IMR-90 (cell line): Measurements from ENCODE around the gene PDCD11.

Experiments used
- MAFK ChIP-seq: IDR thresholded peaks from 2 replicates; pipeline ENCODE4 v1.6.1; 2012; ENCODE audit warnings: low read depth, low read length, improper control_type of control experiment
- POLR2A ChIP-seq: IDR thresholded peaks from 2 replicates; pipeline ENCODE4 v1.6.1; 2012; ENCODE audit warnings: mild to moderate bottlenecking, low read depth, low read length
- RAD21 ChIP-seq: IDR thresholded peaks from 2 replicates; pipeline ENCODE4 v1.6.1; 2012; ENCODE audit warnings: low read length, improper control_type of control experiment
- RCOR1 ChIP-seq: IDR thresholded peaks from 2 replicates; pipeline ENCODE4 v1.6.1; 2012; ENCODE audit warnings: mild to moderate bottlenecking, low read length, improper control_type of control experiment; ENCODE audit not compliant: insufficient replicate concordance
- RFX5 ChIP-seq: IDR thresholded peaks from 2 replicates; pipeline ENCODE4 v1.8.0; 2012; ENCODE audit warnings: low read depth, mild to moderate bottlenecking, low read length, moderate library complexity
- SMC3 ChIP-seq: fragments of 150-350 bp; IDR thresholded peaks from 2 replicates; pipeline ENCODE4 v1.6.1; 2016; ENCODE audit warnings: low read depth, mild to moderate bottlenecking, antibody characterized with exemption, low read length, moderate library complexity
- TF ChIP-seq, protein P1 (sequence below): conservative IDR thresholded peaks from 2 replicates; pipeline ENCODE4 v1.5.1; 2012; ENCODE audit warnings: mild to moderate bottlenecking, low read depth, low read length, improper control_type of control experiment

GRCh38 chr10:103350517-103351260 is 45.7 kb upstream of the PDCD11 start, which contains the start of gene PCGF6:
- TF ChIP-seq, protein P1, sequence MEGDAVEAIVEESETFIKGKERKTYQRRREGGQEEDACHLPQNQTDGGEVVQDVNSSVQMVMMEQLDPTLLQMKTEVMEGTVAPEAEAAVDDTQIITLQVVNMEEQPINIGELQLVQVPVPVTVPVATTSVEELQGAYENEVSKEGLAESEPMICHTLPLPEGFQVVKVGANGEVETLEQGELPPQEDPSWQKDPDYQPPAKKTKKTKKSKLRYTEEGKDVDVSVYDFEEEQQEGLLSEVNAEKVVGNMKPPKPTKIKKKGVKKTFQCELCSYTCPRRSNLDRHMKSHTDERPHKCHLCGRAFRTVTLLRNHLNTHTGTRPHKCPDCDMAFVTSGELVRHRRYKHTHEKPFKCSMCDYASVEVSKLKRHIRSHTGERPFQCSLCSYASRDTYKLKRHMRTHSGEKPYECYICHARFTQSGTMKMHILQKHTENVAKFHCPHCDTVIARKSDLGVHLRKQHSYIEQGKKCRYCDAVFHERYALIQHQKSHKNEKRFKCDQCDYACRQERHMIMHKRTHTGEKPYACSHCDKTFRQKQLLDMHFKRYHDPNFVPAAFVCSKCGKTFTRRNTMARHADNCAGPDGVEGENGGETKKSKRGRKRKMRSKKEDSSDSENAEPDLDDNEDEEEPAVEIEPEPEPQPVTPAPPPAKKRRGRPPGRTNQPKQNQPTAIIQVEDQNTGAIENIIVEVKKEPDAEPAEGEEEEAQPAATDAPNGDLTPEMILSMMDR = no peak
- TF ChIP-seq POLR2A (no peak), MAFK (no peak), RFX5 (no peak), RAD21 (no peak), SMC3 (no peak), RCOR1 (no peak)
